ENCODE results near the gene INAFM1. TPM values are rescaled to one million over a fixed set of nuclear protein-coding genes. Genes with fewer than 3 reads are reported as not detected.

Gene INAFM1
- total RNA-seq: 10 to 100 TPM; 22.1 to 22.2 TPM
- polyA plus RNA-seq (ENCODE audit: insufficient read length in 6 of 6): 10 to 100 TPM in 5 of 6 donors, 1 to 10 TPM in 1; 8.7 to 15.7 (median 11.5) TPM
- long read RNA-seq, donor 1, transcript INAFM1-201 (1 exons, 1,255 nt): major isoform, 10 of 10 reads
- long read RNA-seq, donor 1, partial matches to known transcripts: 0 of 10 reads
- long read RNA-seq, donor 1, other reads (novel, unspliced or antisense): 0 of 10 reads
- long read RNA-seq, donor 2, transcript INAFM1-201 (1 exons, 1,255 nt): major isoform, 6 of 6 reads
- long read RNA-seq, donor 2, partial matches to known transcripts: 0 of 6 reads
- long read RNA-seq, donor 2, other reads (novel, unspliced or antisense): 0 of 6 reads
- long read RNA-seq, donor 3, transcript INAFM1-201 (1 exons, 1,255 nt): major isoform, 10 of 10 reads
- long read RNA-seq, donor 3, partial matches to known transcripts: 0 of 10 reads
- long read RNA-seq, donor 3, other reads (novel, unspliced or antisense): 0 of 10 reads
- long read RNA-seq, donor 4, transcript INAFM1-201 (1 exons, 1,255 nt): major isoform, 12 of 18 reads
- long read RNA-seq, donor 4, partial matches to known transcripts: 0 of 18 reads
- long read RNA-seq, donor 4, other reads (novel, unspliced or antisense): 6 of 18 reads
- long read RNA-seq, donor 5, transcript INAFM1-201 (1 exons, 1,255 nt): major isoform, 14 of 14 reads
- long read RNA-seq, donor 5, partial matches to known transcripts: 0 of 14 reads
- long read RNA-seq, donor 5, other reads (novel, unspliced or antisense): 0 of 14 reads
- long read RNA-seq, donor 6, transcript INAFM1-201 (1 exons, 1,255 nt): major isoform, 9 of 9 reads
- long read RNA-seq, donor 6, partial matches to known transcripts: 0 of 9 reads
- long read RNA-seq, donor 6, other reads (novel, unspliced or antisense): 0 of 9 reads
- long read RNA-seq, donor 7, transcript INAFM1-201 (1 exons, 1,255 nt): major isoform, 5 of 5 reads
- long read RNA-seq, donor 7, partial matches to known transcripts: 0 of 5 reads
- long read RNA-seq, donor 7, other reads (novel, unspliced or antisense): 0 of 5 reads
- long read RNA-seq, donor 8, transcript INAFM1-201 (1 exons, 1,255 nt): major isoform, 9 of 9 reads
- long read RNA-seq, donor 8, partial matches to known transcripts: 0 of 9 reads
- long read RNA-seq, donor 8, other reads (novel, unspliced or antisense): 0 of 9 reads
- long read RNA-seq, donor 9: 0 reads
- long read RNA-seq, donor 10, transcript INAFM1-201 (1 exons, 1,255 nt): major isoform, 47 of 50 reads
- long read RNA-seq, donor 10, partial matches to known transcripts: 0 of 50 reads
- long read RNA-seq, donor 10, other reads (novel, unspliced or antisense): 3 of 50 reads
- long read RNA-seq, donor 11: 0 reads
- long read RNA-seq, donor 12, transcript INAFM1-201 (1 exons, 1,255 nt): major isoform, 9 of 9 reads
- long read RNA-seq, donor 12, partial matches to known transcripts: 0 of 9 reads
- long read RNA-seq, donor 12, other reads (novel, unspliced or antisense): 0 of 9 reads

DNA sequence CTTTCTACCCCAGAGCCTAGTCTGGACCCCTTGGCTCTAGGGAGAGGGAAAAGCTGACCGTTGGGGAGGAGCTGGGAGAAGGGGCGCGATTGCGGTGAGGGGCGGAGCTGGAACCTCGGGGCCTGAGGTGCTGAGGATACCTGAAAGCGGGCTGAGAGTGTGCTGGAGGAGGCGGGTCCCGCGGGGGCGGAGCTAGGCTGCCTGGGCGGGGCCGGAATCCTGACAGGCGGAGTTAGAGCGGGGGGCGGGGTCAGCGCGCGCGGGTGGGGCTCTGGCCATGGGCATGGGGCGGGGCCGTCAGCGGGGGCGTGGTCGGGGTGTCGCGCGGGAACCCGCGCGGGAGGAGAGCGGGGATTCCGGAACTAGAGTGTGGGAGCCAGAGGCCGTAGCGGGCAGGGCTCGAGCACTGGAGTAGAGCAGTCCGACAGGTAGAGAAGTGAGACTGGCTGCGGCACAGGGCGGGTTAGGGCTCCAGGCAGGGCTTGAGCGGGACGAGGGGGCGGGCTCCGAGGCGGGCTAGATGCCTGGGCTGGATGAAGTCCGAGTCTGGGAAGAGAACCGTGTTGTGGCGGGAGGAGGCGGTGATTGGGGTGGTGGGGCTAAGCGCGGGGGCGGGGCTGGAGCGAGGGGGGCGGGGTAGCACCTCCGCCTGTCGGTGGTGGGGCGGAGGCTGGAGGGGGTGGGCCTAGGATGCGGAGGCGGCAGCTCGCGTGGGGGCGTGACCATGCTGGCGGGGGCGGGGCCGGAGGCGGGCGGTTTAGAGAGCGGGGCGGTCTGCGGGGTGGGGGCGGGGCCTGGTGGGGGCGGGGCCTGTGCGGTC lies at the start of gene INAFM1:
Gene INAFM1, plus strand, starts transcription at position 815 of the 820 bp plus-strand sequence. CDS start 35 bp downstream, outside the sequence.
- H3K36me3 ChIP-seq: peaks cover 0 to 29% of the 10 kb centered on the region in 2 donors
- peak within 1 kb of the TSS; percentile 89 to 98 for H3K27ac ChIP-seq
- peak within 1 kb of the TSS; percentile 53 to 65 for H3K4me3 ChIP-seq
- TF ChIP-seq, protein P1, sequence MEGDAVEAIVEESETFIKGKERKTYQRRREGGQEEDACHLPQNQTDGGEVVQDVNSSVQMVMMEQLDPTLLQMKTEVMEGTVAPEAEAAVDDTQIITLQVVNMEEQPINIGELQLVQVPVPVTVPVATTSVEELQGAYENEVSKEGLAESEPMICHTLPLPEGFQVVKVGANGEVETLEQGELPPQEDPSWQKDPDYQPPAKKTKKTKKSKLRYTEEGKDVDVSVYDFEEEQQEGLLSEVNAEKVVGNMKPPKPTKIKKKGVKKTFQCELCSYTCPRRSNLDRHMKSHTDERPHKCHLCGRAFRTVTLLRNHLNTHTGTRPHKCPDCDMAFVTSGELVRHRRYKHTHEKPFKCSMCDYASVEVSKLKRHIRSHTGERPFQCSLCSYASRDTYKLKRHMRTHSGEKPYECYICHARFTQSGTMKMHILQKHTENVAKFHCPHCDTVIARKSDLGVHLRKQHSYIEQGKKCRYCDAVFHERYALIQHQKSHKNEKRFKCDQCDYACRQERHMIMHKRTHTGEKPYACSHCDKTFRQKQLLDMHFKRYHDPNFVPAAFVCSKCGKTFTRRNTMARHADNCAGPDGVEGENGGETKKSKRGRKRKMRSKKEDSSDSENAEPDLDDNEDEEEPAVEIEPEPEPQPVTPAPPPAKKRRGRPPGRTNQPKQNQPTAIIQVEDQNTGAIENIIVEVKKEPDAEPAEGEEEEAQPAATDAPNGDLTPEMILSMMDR (IDR thresholded peaks at IDR 0.05): no peak
- intact Hi-C loops (cut with DNase I): no loop called here
- no peaks in the 10 kb centered on the region for H3K9me3 ChIP-seq
- peaks cover 13 to 37% of the 10 kb centered on the region in 2 donors for H3K4me1 ChIP-seq
- ATAC-seq (peak; percentile 90), DNase-seq (peak; percentile 96 to 100 (median 98))
- no peaks in the 10 kb centered on the region for H3K27me3 ChIP-seq

DNA sequence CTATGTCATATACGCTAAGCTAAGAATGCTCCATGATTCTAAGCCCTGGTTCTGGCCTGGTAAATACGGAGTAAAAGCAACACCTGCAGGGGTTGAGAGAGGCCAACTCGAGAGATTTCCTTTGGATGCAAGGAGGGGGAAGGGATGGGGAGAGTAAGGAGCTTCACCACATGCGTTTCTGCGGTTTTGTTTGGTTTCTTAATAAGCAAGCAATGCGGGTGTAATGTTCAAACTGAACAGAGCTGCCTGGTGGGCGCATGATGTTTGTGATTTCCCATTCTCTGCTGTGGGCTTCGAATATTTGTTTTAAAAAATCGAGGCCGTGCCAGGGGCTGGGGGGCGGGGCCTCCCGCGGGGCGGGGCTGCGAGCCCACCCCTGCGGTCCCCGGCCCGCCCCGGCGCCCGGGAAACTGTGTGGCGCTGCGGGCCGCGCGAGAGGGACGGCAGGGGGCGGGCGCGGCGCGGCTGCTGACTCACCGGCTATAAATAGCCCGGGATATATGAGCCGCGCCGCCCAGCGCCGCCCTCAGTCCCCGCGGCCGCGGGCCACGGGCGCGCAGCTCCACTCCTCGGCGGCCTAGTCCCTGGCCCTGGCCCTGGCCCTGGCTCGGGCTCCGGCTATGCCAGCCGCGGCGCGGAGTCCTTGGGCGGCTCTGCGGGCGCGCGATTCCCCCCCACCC lies 48.8 kb upstream of the INAFM1 start:
- no peaks in the 10 kb centered on the region for H3K9me3 ChIP-seq
- TF ChIP-seq, protein P1 (IDR thresholded peaks at IDR 0.05): peak; percentile 25 to 46
- intact Hi-C loops (cut with DNase I): no loop called here
- peak; percentile 70 for ATAC-seq
- H3K27me3 ChIP-seq: no peaks in the 10 kb centered on the region
- H3K4me1 ChIP-seq: peaks cover 11 to 56% of the 10 kb centered on the region in 2 donors
- peaks cover 0 to 17% of the 10 kb centered on the region in 2 donors for H3K36me3 ChIP-seq
- H3K4me3 ChIP-seq: peak overlapping the region; percentile 26 to 98
- H3K27ac ChIP-seq: peak overlapping the region; percentile 98 to 99
- peak; percentile 86 to 96 (median 91) for DNase-seq

- Histone ChIP-seq H3K27me3 (peaks cover 0 to under 1% of the 10 kb centered on the region in 2 donors), H3K4me3 (peak overlapping the region; percentile 34 to 98), H3K27ac (peak overlapping the region; percentile 98 to 99), H3K9me3 (no peaks in the 10 kb centered on the region), H3K36me3 (peaks cover 0 to 9% of the 10 kb centered on the region in 2 donors), H3K4me1 (peaks cover 11 to 62% of the 10 kb centered on the region in 2 donors)
- intact Hi-C loops (cut with DNase I): no loop called here
- peak in 3 of 4 donors; percentile 62 to 94 (median 94) for DNase-seq
- ATAC-seq: peak; percentile 69
- TF ChIP-seq, protein P1 (IDR thresholded peaks at IDR 0.05): peak in 1 of 2 donors; percentile 31
Observed at GRCh38 chr19:47226426-47227351, 48.0 kb upstream of the INAFM1 start.

Measured in left lung (tissue), 14 donors.